CD4-positive, alpha-beta T cell treated with Interferon alpha-2 for 1 hour (primary cell): ENCODE data around the gene RAB3D.
A peak's percentile ranks its signal among the peaks of the same experiment; 100 is the strongest.

Experiments
- DNase-seq, 2 donors: peaks; one replicate each; pipeline ENCODE4 v3.0.0-alpha.2; 2020 to 2022

RAB3D gene

GRCh38 chr19:11295180-11295579, 44.3 kb downstream of the RAB3D start:
- no peak for DNase-seq

- DNase-seq, result peak; percentile 84
Observed at GRCh38 chr19:11293433-11294389, 45.7 kb downstream of the RAB3D start.

DNA sequence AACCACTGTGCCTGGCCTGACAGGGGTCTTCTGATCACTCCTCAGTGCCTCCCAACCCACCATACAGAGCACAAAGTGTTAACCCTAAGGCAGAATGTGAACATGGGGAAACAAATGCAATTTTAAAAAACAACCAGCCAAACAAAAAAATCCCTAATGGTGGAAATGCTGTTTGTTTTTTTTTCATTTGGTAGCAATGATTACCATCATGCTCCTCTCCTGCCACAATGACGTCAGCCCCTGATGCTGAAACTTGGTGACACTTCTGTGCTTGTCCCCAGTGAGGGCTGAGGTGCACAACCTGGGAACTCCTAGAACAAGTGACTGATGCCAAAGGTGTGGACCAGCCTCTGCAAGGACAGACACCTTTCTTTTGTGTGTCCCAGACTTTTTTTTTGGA, 47.5 kb downstream of the RAB3D start:
- no peak for DNase-seq

GRCh38 chr19:11291415-11291814, 48.0 kb downstream of the RAB3D start:
- no peak for DNase-seq

DNA sequence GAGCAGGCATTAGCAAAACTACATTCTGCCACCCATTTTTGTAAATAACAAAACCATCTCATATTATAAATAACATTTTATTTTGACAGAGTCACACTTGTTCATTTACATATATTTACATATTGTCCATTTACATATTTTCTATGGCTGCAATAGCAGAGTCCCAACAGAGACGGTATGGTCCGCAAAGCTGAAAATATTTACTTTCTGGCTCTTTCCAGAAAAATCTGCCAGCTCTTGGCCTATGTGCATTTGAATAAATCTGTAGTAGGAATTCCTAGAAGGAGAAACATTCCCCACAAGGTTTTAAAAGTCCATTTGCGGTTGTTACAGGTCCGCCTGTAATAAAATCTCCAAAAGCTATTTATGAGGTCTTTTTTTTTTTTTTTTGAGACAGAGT, 49.2 kb downstream of the RAB3D start:
- DNase-seq, result no peak

- DNase-seq, result peak in 1 of 2 donors; percentile 3
Observed at GRCh38 chr19:11288349-11288748, 51.1 kb downstream of the RAB3D start.

DNA sequence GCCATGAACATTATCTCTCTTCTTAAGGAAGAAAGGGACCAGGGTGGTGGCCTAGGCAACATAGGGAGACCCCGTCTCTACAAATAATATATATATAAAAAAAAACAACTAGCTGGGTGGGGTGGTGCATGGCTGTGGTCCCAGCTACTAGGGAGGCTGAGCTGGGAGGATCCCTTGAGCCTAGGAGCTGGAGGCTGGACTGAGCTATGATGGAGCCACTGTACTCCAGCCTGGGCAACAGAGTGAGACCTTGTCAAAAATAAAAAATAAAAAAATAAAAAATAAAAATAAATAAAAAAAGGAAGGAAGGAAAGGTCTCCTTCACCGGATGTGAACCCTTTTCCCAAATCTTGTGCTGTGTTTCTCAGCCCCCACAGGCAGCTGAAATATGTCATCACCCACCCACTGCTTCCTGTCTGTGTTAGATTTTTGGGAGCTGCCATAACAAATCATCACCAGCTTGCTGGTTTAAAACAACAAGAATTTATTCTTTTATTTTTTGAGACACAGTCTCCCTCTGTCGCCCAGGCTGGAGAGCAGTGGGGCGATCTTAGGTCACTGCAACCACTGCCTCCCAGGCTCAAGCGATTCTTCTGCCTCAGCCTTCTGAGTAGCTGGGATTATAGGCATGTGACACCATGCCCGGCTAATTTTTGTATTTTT, 53.0 kb downstream of the RAB3D start:
- no peak for DNase-seq

- no peak for DNase-seq
Observed at GRCh38 chr19:11284515-11284914, 54.9 kb downstream of the RAB3D start.

DNA sequence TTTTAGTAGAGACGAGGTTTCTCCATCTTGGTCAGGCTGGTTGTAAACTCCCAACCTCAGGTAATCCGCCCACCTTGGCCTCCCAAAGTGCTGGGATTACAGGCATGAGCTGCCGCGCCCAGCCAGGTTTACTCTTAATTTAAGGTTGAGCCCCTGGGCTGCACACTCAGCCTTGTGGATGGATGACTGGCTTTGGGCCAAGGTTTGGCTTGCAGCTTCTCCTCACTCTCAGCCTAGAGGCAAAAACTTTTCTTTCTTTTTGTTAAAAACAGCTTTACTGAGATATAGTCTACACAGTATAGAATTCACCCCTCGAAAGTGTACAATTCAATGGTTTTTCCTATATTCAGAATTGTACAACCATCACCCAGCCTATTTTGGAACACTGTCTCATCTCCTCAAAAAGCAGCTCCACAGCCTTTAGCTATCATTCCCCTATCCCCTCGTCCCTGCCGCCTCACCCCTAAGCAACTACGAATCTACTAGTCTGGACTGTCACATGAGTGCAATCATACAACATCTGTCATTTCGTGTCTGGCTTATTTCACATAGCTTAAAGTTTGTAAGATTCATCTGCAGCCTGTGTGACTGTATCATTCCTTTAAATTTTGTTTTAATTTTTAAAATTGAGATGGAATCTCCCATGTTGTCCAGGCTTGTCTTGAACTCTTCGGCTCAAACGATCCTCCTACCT, 58.0 kb downstream of the RAB3D start:
- no peak for DNase-seq

- peak; percentile 30 to 75 for DNase-seq
Observed at GRCh38 chr19:11279505-11280236, 59.8 kb downstream of the RAB3D start.

GRCh38 chr19:11278670-11279069, 60.8 kb downstream of the RAB3D start:
- DNase-seq, result no peak

DNA sequence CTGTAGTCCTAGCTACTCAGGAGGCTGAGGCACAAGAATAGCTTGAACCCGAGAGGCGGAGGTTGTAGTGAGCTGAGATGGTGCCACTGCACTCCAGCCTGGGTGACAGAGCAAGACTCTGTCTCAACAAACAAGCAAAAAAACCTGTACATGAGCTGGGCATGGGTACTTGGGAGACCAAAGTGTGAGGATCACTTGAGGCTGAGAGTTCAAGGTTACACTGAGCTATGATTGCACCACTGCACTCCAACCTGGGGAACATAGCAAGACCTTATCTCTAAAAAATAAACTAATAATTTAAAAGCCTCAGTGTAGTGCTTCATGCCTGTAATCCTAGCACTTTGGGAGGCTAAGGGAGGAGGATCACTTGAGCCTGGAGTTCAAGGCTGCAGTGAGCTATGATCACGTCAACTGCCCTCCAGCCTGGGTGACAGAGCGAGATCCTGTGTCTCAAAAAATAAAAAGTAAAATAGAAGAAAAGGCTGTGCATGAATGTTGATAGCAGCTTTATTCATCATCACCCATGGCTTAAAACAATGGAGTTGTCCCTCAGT, 64.8 kb downstream of the RAB3D start:
- DNase-seq, result no peak

- DNase-seq, result no peak
Observed at GRCh38 chr19:11273989-11274388, 65.5 kb downstream of the RAB3D start.

GRCh38 chr19:11273296-11273695, 66.2 kb downstream of the RAB3D start:
- DNase-seq, result no peak
